Stimulated activated CD8-positive, alpha-beta memory T cell treated with anti-CD3 and anti-CD28 coated beads, Interleukin-15, amount 100 ng/mL, for 24 hours (primary cell): ENCODE data around the gene NSF.
A peak's percentile ranks its signal among the peaks of the same experiment; 100 is the strongest.
"Not testable (repeated sequence)": the region's sequence is repeated elsewhere in the genome, so short reads cannot be mapped to it uniquely, and the experiment has no call there.

Source experiments
- DNase-seq: peaks from one replicate; pipeline ENCODE4 v3.0.0-alpha.2; 2020; ENCODE audit warnings: low read depth

Gene NSF

GRCh38 chr17:46590157-46591146, at the start of gene NSF:
Gene NSF (plus strand): TSS chr17:46590669. CDS start chr17:46590776, 107 bp downstream.
- DNase-seq = not testable (repeated sequence)

GRCh38 chr17:46548607-46549006, 41.9 kb upstream of the NSF start:
- DNase-seq = not testable (repeated sequence)

GRCh38 chr17:46559155-46559554, 31.3 kb upstream of the NSF start:
- not testable (repeated sequence) for DNase-seq

- DNase-seq = not testable (repeated sequence)
Measured at GRCh38 chr17:46560048-46560447, 30.4 kb upstream of the NSF start.

- DNase-seq = not testable (repeated sequence)
Measured at GRCh38 chr17:46566284-46566683, 24.2 kb upstream of the NSF start.

- not testable (repeated sequence) for DNase-seq
Measured at GRCh38 chr17:46566980-46567379, 23.5 kb upstream of the NSF start.

- DNase-seq = not testable (repeated sequence)
Measured at GRCh38 chr17:46571796-46572195, 18.7 kb upstream of the NSF start.

- peak; percentile 21 for DNase-seq
Measured at GRCh38 chr17:46579083-46580075, 11.1 kb upstream of the NSF start, which contains the start of gene ARL17A. Gene ARL17A (minus strand): TSS chr17:46579691. CDS start chr17:46576322, 3,369 bp downstream.

- not testable (repeated sequence) for DNase-seq
Measured at GRCh38 chr17:46580082-46580481, 10.4 kb upstream of the NSF start.

- DNase-seq = not testable (repeated sequence)
Measured at GRCh38 chr17:46585444-46585843, 5.0 kb upstream of the NSF start.

- not testable (repeated sequence) for DNase-seq
Measured at GRCh38 chr17:46591332-46591731, 863 bp downstream of the NSF start.

GRCh38 chr17:46598344-46598931, 8.0 kb downstream of the NSF start:
- DNase-seq = not testable (repeated sequence)

- not testable (repeated sequence) for DNase-seq
Measured at GRCh38 chr17:46600767-46601166, 10.3 kb downstream of the NSF start.

GRCh38 chr17:46603125-46603524, 12.7 kb downstream of the NSF start:
- not testable (repeated sequence) for DNase-seq

- not testable (repeated sequence) for DNase-seq
Measured at GRCh38 chr17:46611304-46611703, 20.8 kb downstream of the NSF start.

- not testable (repeated sequence) for DNase-seq
Measured at GRCh38 chr17:46613876-46614275, 23.4 kb downstream of the NSF start.

GRCh38 chr17:46617121-46617520, 26.7 kb downstream of the NSF start:
- not testable (repeated sequence) for DNase-seq

- not testable (repeated sequence) for DNase-seq
Measured at GRCh38 chr17:46618975-46619374, 28.5 kb downstream of the NSF start.

- DNase-seq = not testable (repeated sequence)
Measured at GRCh38 chr17:46623790-46624189, 33.3 kb downstream of the NSF start.

- DNase-seq = not testable (repeated sequence)
Measured at GRCh38 chr17:46624726-46625125, 34.3 kb downstream of the NSF start.

GRCh38 chr17:46627452-46627851, 37.0 kb downstream of the NSF start:
- not testable (repeated sequence) for DNase-seq
